D721Med (cell line): ENCODE results near the gene RPS6KA4.
A peak's percentile ranks its signal among the peaks of the same experiment; 100 is the strongest.

Experiments
- DNase-seq: peaks from one replicate; pipeline ENCODE4 v3.0.0; 2011; ENCODE audit warnings: low spot score; ENCODE audit not compliant: insufficient read length
- FAIRE-seq: peaks from 2 replicates; lab custom pipeline; 2011; peaks lifted over from hg19 to GRCh38; lab: Jason Lieb, UNC
- CTCF ChIP-seq: IDR thresholded peaks from 2 replicates; pipeline ENCODE4 v1.5.1; 2012; ENCODE audit warnings: mild to moderate bottlenecking, control low read depth; ENCODE audit not compliant: insufficient read depth; ENCODE audit errors: missing control alignments

The RPS6KA4 gene

GRCh38 chr11:64316672-64317324 is 42.2 kb upstream of the RPS6KA4 start:
- no peak for TF ChIP-seq CTCF
- DNase-seq = no peak
- FAIRE-seq = no peak

- peak; percentile 48 for FAIRE-seq
- no peak for TF ChIP-seq CTCF
- peak; percentile 86 for DNase-seq
Measured at GRCh38 chr11:64317325-64317960, 41.5 kb upstream of the RPS6KA4 start, which contains the start of gene TRMT112. Gene TRMT112, minus strand, starts transcription at chr11:64317559. Its CDS starts 33 bp downstream, at chr11:64317526.

GRCh38 chr11:64317961-64318765 is 40.8 kb upstream of the RPS6KA4 start, which contains the start of gene PRDX5:
Gene PRDX5, plus strand, starts transcription at chr11:64318121. Its CDS starts 95 bp downstream, at chr11:64318216.
- FAIRE-seq (no peak), DNase-seq (peak; percentile 87)
- TF ChIP-seq CTCF = peak; percentile 43

GRCh38 chr11:64318766-64319761 is 39.9 kb upstream of the RPS6KA4 start:
- TF ChIP-seq CTCF = no peak
- DNase-seq = no peak
- no peak for FAIRE-seq

GRCh38 chr11:64320556-64320955 is 38.4 kb upstream of the RPS6KA4 start:
- DNase-seq = no peak
- no peak for TF ChIP-seq CTCF
- FAIRE-seq = no peak

GRCh38 chr11:64321026-64321425 is 37.9 kb upstream of the RPS6KA4 start:
- FAIRE-seq (no peak), DNase-seq (no peak)
- no peak for TF ChIP-seq CTCF
